Heart left ventricle (tissue), 16 donors: ENCODE measurements around the gene SIGLEC9. TPM values are rescaled to one million over a fixed set of nuclear protein-coding genes. Genes with fewer than 3 reads are reported as not detected.

ENCODE experiments used
- ATAC-seq, 4 donors: fragments of 200-7000 bp; cut with Tn5 transposase; one replicate each; pipeline ENCODE4 v1.9.1; 2020 to 2022; ENCODE audit warnings: moderate library complexity in 4 of 4, mild to moderate bottlenecking in 3 of 4, moderate number of reproducible peaks in 1 of 4
- DNase-seq, 5 donors: peaks; one replicate each; pipeline ENCODE4 v3.0.0-alpha.2; 2020
- H3K27ac ChIP-seq, 12 donors: fragments of 200-600 bp; sonication (generic) in 4 of 12; one replicate each; pipeline versions ENCODE4 v1.5.0 to v1.8.0; 2016 to 2022; ENCODE audit warnings: mild to moderate bottlenecking in 2 of 12
- H3K27me3 ChIP-seq, 9 donors: fragments of 200-600 bp; sonication (generic) in 2 of 9; one replicate each; pipeline versions ENCODE4 v1.5.1 to v1.8.0; 2016 to 2022; ENCODE audit warnings: mild to moderate bottlenecking in 3 of 9
- H3K36me3 ChIP-seq, 9 donors: fragments of 200-600 bp; sonication (generic) in 2 of 9; one replicate each; pipeline versions ENCODE4 v1.5.0 to v1.8.0; 2018 to 2022; ENCODE audit warnings: mild to moderate bottlenecking in 2 of 9
- H3K4me1 ChIP-seq, 12 donors: fragments of 200-600 bp; sonication (generic) in 4 of 12; one replicate each; pipeline versions ENCODE4 v1.5.0 to v1.8.0; 2016 to 2022; ENCODE audit warnings: mild to moderate bottlenecking in 3 of 12
- H3K4me3 ChIP-seq, 12 donors: fragments of 200-600 bp; sonication (generic) in 4 of 12; one replicate each; pipeline versions ENCODE4 v1.5.0 to v1.8.0; 2017 to 2022; ENCODE audit warnings: mild to moderate bottlenecking in 9 of 12, moderate library complexity in 4 of 12
- H3K9me3 ChIP-seq, 12 donors: fragments of 200-600 bp; sonication (generic) in 4 of 12; one replicate each; pipeline versions ENCODE4 v1.5.0 to v1.8.0; 2016 to 2022; ENCODE audit warnings: mild to moderate bottlenecking in 1 of 12
- POLR2A ChIP-seq, 2 donors: fragments of 450-650 bp; IDR thresholded peaks; one replicate each; pipeline ENCODE4 v1.6.1; 2017; ENCODE audit warnings: antibody characterized with exemption in 2 of 2, mild to moderate bottlenecking in 2 of 2, moderate library complexity in 2 of 2
- WGBS, 4 donors: extraction: QIAGEN DNeasy Blood & Tissue Kit in 2 of 4; methylation state at CpG; one replicate each; pipeline versions ENCODE4 v1.1.5 to v1.1.7; 2013 to 2018; 5-methylcytosine and 5-hydroxymethylcytosine counted together
- intact Hi-C, 10 donors: fragments of 100-400 bp; cut with DNase I; formaldehyde crosslinking; loops; one replicate each; pipeline versions ENCODE4 v1.11.1 to v1.14.2; 2022
- polyA plus RNA-seq, 2 donors: library from polyadenylated mRNA; stranded (reverse); fragments of 200-250 nt; gene quantifications; one replicate each; pipeline ENCODE4 v1.2.3, GENCODE V29; 2013
- total RNA-seq, 9 donors: library from RNA; depleted of rRNA in 2 of 9; stranded (reverse); fragments of >200 nt in 2 of 9; fragmentation: NEBNext Ultra II Directional in 3 of 9; extraction: Animal tissue kit (Norgen Biotek cat#: 25700) in 3 of 9; gene quantifications; one replicate each; pipeline versions ENCODE4 v1.1.0 to v1.2.4, GENCODE V29; 2016 to 2023
- TF ChIP-seq, protein P1 (sequence below), 12 donors: fragments of 200-600 bp; sonication (generic) in 4 of 12; IDR thresholded peaks; one replicate each; pipeline versions ENCODE4 v1.5.0 to v1.8.0; 2018 to 2022; ENCODE audit warnings: antibody characterized with exemption in 12 of 12, mild to moderate bottlenecking in 5 of 12
- donor health status: ischemic (EF 13 %, LVEDD 7.1; RV severe dilation, severe dysfunction).
- donor health status: healthy with polysubstance abuse.
- donor health status: DM: no; HTN: yes; CAD: no.
- donor health status: DM: no; HTN: no; CAD: no.
- donor health status: ischemic (EF 25% LVEDD 6.9; RV normal size, moderate dysfunction).
- donor health status: ischemic (EF 25% LVEDD 5.7; RV mildly dilated, moderate dysfunction).
- donor health status: healthy.
- donor health status: DM: yes; HTN: yes; CAD: no.
- donor health status: ischemic (EF 35%, LVEDD 5.7; RV mildly dilated, moderate dysfunction).
- donor health status: nonischemic (EF 11% LVEDD 7.7; RV severe dilation, severe dysfunction).
- donor health status: DM: yes; HTN: yes; CAD: no.
- donor health status: PGD.
- donor health status: ischemic (EF 29% LVEDD 5.4; RV normal size, mild dysfunction).
- donor health status: nonischemic (EF 23%, LVEDD 6.1; RV moderate dilation, normal function).

Gene SIGLEC9
- total and polyA plus RNA-seq, 11 donors: 0.27 to 18.5 (median 1.7) TPM

GRCh38 chr19:51093101-51093500 is 31.6 kb upstream of the SIGLEC9 start:
- H3K4me1 ChIP-seq: peaks cover 0 to 9% (median 0%) of the 10 kb centered on the region in 12 donors
- peaks cover 0 to 4% (median 0%) of the 10 kb centered on the region in 9 donors for H3K36me3 ChIP-seq
- TF ChIP-seq, protein P1, sequence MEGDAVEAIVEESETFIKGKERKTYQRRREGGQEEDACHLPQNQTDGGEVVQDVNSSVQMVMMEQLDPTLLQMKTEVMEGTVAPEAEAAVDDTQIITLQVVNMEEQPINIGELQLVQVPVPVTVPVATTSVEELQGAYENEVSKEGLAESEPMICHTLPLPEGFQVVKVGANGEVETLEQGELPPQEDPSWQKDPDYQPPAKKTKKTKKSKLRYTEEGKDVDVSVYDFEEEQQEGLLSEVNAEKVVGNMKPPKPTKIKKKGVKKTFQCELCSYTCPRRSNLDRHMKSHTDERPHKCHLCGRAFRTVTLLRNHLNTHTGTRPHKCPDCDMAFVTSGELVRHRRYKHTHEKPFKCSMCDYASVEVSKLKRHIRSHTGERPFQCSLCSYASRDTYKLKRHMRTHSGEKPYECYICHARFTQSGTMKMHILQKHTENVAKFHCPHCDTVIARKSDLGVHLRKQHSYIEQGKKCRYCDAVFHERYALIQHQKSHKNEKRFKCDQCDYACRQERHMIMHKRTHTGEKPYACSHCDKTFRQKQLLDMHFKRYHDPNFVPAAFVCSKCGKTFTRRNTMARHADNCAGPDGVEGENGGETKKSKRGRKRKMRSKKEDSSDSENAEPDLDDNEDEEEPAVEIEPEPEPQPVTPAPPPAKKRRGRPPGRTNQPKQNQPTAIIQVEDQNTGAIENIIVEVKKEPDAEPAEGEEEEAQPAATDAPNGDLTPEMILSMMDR (IDR thresholded peaks at IDR 0.05): no peak
- no peak for TF ChIP-seq POLR2A (IDR thresholded peaks at IDR 0.05)
- no peak overlapping the region for H3K27ac ChIP-seq
- H3K27me3 ChIP-seq: no peaks in the 10 kb centered on the region
- ATAC-seq (no peak), DNase-seq (no peak)
- 83 to 93% (median 86%) methylated on average over 8 of the region's 8 CpGs for WGBS, 4 donors
- intact Hi-C loops: loop anchor here in 5 of 10 donors (2.0 to 10.0 kb wide), 4 partner anchors 66 to 161 kb away; partner anchors contain the start of gene KLK11 (in 1 of the 5)
- H3K9me3 ChIP-seq: no peaks in the 10 kb centered on the region
- H3K4me3 ChIP-seq: no peak overlapping the region

DNA sequence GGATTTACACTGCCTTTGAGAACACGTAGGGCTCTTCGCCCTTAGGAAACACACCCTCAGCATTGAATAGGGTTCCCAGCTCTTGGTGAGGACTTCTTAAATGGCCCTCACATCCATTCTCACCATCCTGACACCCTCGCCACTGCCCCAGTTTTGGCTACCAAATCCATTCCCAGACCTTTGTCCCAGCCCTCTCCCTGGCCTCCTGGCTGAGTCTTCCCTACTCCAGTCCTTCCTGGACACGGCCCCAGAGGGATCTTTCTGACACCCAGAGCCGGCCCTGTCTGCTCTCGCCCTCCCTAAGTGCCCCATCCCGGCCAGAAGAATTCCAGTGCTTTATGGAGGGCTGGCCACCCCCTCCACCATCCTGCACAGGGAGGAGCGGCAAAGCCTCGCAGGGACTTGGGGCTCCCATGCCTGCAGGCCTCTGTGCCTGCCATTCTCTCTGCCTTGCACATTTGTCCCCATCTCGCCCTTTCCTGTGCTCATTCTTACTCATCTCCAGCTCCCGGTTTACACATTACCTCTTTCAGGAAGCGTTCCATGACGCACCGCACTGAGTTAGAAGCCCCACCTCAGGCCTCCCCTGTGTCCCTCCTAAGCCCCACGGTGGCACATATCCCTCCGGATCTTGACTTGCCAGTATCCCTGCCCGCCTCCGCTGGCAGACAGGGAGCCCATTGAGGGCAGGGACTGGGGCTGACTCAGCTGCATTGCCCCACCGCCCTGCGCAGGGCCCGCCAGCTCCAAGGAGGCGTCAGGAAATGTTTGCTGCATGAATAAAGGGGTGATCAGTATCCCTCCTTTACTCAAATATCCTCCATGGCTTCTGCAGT is 31.0 kb upstream of the SIGLEC9 start:
- Histone ChIP-seq H3K9me3 (no peaks in the 10 kb centered on the region), H3K27ac (no peak overlapping the region), H3K4me1 (peaks cover 0 to 12% (median 0%) of the 10 kb centered on the region in 12 donors), H3K36me3 (peaks cover 0 to 4% (median 0%) of the 10 kb centered on the region in 9 donors), H3K27me3 (no peaks in the 10 kb centered on the region), H3K4me3 (no peak overlapping the region)
- ATAC-seq: no peak
- intact Hi-C loops: loop anchor here in 8 of 10 donors (1.0 to 10.0 kb wide), 7 partner anchors 66 to 163 kb away; partner anchors contain the start of genes KLK10 (in 1 of the 8) and KLK11 (in 1 of the 8)
- 77 to 80% (median 78%) methylated on average over 22 of the region's 22 CpGs for WGBS, 4 donors
- TF ChIP-seq, protein P1 (IDR thresholded peaks at IDR 0.05): no peak
- no peak for TF ChIP-seq POLR2A (IDR thresholded peaks at IDR 0.05)
- no peak for DNase-seq

DNA sequence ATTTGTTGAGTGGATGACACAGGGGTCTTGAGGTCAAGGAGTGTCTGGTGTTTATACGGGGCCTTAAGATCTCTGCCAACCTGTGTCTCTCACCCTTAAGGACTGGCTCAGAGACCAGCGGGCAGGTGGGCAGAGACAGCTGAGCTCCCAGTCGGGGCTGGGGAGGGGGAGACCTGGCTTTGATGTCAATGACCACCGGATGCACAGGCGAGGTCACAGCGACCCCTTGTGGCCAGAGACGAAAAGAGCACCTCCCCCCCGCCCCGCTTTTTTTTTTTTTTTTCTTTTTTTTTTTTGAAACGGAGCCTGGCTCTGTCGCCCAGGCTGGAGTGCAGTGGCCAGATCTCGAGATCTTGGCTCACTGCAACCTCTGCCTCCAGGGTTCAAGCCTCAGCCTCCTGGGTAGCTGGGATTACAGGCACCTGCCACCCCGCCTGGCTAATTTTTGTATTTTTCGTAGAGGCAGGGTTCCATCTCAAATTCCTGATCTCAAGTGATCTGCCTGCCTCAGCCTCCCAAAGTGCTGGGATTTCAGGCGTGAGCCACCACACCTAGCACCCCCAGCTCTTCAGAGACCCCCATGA is 29.9 kb upstream of the SIGLEC9 start:
- DNase-seq (peak in 1 of 5 donors; percentile 43), ATAC-seq (no peak)
- 25 to 29% (median 26%) methylated on average over 15 of the region's 15 CpGs for WGBS, 4 donors
- Histone ChIP-seq H3K27me3 (no peaks in the 10 kb centered on the region), H3K9me3 (no peaks in the 10 kb centered on the region), H3K4me3 (no peak overlapping the region), H3K36me3 (peaks cover 0 to 7% (median 2%) of the 10 kb centered on the region in 9 donors), H3K27ac (no peak overlapping the region), H3K4me1 (peaks cover 0 to 23% (median 0%) of the 10 kb centered on the region in 12 donors)
- intact Hi-C loops: loop anchor here in 9 of 10 donors (1.0 to 10.0 kb wide), 8 partner anchors 67 to 164 kb away; partner anchors contain the start of genes KLK10 (in 2 of the 9) and KLK11 (in 1 of the 9)
- TF ChIP-seq POLR2A (IDR thresholded peaks at IDR 0.05): no peak
- TF ChIP-seq, protein P1 (IDR thresholded peaks at IDR 0.05): peak; percentile 48 to 80 (median 64)
